ENCODE data around the gene ATP6V1B1.

GRCh38 chr2:70886541-70886987 is 49.1 kb upstream of the ATP6V1B1 start:
- TF ChIP-seq CTCF (conservative IDR thresholded peaks at IDR 0.05; ENCODE audit: low read length) (no peak), EZH2phosphoT487 (IDR thresholded peaks at IDR 0.05; ENCODE audit: borderline replicate concordance) (no peak)

Measured in Loucy (cell line).